Right forelimb (tissue), 1 donor: ENCODE measurements around the gene IL5.

Source experiments
- DNase-seq: peaks from one replicate; pipeline ENCODE4 v3.0.0-alpha.2; 2018

The IL5 gene

DNA sequence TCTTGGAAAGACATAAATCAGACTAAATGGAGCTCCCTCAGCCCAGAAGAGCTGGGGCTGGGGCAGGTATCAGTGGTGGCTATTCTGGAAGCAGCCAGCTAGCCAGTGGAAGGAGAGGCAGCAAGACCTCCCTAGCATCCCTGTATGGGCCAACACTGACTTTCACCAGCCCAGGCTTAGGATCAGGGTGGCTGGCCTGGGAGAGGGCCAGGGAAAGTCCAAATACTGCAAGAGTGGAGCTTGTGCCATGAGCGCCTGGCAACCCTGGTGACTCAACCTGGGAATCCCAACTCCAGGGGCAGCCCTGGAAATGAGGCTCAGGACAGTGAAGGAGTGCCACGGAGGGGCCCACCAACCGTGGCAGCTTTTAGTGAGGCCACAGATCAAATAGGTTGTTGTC, 45.2 kb downstream of the IL5 start:
- no peak for DNase-seq

DNA sequence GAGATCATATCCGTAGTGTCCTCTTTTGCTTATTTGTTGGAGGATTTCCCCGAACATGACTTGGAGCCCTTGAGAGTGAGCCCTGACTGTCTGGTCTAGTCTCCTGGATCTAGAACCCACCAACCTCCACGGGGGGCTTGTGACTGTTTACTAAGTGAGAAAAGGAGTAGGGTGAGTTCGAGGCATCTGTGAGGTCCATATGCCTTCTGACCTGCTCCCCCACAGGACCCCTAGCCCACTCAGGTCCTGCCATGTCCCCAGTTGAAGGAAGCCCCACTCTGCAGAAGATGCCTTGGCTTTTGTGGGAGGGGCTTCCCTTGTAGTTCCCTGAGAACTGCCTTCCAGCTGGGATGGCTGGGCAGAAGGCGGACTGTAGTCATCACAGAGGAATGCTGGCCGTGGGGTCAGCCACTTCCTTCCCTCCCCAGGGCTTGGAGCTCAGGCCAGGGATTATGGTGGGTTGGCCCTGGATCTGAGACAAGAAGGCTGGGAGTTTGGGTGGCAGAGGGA, 45.8 kb downstream of the IL5 start:
- peak; percentile 56 for DNase-seq

DNA sequence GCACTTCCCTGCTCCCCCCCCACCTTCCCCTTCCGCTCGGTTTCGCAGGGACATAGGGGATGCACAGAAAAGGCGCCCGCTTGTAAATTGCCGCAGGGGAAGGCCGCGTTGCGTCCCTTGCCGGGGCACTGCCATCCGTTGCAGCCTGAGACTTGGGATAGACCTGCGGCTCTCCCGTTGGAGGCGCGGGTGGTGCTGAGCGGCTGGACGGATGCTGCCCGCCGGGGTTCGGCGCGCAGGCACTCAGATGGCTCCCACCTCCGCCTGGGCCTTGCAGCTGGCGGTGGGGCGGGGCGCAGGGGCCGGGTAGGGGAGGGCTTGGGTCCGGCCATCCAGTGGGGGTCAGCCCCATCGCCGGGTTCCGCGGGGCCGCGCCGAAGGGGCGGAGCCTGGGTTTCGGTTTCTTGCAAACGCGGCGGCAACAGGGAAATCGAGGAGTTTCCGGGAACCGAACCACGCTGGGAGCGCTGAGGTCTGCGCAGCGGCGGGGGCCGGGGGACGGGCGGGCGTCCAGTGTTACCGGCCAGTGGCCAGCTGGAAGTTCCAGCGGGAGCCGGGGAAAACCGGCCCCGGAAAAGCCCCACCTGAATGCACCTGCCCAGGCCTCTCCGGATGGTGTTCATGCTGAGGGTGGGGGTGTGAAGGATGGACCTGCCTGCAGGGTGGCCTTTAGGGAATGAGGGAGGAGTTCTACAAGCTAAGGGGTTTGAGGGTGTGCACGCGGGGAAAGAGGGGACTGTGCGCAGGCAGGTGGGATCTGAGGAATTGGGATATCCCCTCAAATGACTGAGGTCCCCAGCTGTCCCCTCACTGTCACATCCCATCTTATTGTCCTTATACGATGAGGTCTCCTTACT, 46.5 kb downstream of the IL5 start:
- peak; percentile 90 for DNase-seq

- DNase-seq = no peak
Observed at GRCh38 chr5:132496191-132496630, 47.1 kb downstream of the IL5 start.

DNA sequence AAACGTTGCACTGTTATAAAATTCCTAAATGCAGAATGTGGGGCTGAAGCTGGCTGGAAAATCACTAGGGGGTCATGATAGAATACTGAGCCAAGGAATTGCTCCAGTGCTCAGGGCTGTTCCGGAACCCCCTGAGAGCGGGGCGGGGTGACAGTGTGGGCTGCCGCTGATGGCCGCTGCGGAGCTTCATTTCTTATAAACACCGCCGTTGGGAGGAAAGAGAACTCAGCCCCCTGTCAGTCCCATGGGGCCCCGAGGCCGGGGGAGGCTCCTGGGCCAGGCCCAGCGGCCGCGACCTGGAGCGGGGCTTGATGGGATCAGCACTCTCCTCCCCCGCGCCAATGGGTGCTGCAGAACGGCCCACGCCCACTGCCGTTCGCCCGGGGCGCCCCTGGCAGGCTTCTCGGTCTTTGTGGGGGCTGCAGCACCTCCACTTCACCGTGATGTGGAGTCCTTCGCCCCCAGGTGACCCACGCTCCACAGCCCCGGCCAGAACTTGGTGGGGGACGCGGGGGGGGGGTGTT, 47.6 kb downstream of the IL5 start:
- DNase-seq = peak; percentile 91

DNA sequence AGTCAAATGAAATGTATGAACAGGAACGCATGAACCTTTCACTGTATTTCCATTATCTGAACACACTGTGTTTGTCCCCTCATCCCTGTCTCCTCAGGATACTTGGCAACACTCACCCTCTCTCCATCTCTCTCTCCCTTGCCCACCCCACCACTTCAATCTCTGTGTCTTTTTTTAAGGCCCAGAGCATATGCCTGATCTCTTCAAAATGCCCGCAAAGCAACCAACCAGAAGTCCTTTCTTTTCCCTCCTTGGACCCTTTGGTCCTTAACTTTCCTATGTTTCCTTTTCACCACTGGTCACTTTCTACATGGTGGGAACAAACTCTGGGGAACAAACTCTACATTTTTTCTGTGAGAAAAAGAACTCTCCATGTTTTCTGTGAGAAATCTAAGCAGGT, 49.5 kb downstream of the IL5 start:
- DNase-seq = no peak

DNA sequence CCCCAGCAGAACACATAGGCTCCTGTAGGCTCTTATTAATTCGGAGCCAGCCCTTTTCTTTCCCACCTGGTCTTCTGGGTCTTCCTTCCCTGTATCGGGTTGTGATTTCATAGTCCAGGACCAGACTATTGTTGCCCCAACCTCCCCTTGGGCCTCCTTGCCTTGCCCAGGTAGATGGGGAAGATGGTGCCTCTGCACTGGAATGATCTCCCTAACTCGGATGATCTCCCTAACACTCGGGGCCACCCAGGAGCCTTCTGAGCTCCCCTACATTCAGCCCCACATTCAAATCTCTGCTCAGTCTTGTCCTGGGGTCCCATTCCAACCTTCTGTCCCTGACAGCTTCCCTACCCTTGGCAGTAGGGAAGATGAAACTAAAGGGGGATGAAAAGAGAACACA, 50.1 kb downstream of the IL5 start:
- DNase-seq = peak; percentile 21

GRCh38 chr5:132492386-132493125, 50.8 kb downstream of the IL5 start:
- no peak for DNase-seq
